HG03108 (cell line): Measurements from ENCODE around the gene TOM1.
"Not testable (repeated sequence)": the region's sequence is repeated elsewhere in the genome, so short reads cannot be mapped to it uniquely, and the experiment has no call there.

ENCODE experiments used
- ATAC-seq: cut with Tn5 transposase; IDR thresholded peaks from one replicate; pipeline ENCODE4 v1.9.1; 2021; ENCODE audit warnings: moderate library complexity; ENCODE audit not compliant: unreplicated experiment

TOM1 gene

GRCh38 chr22:35390933-35391332 is 91.2 kb downstream of the TOM1 start:
- no peak for ATAC-seq

- ATAC-seq, result peak; percentile 56
Observed at GRCh38 chr22:35392357-35392756, 92.7 kb downstream of the TOM1 start.

GRCh38 chr22:35393116-35394010 is 93.7 kb downstream of the TOM1 start:
- no peak for ATAC-seq

- no peak for ATAC-seq
Observed at GRCh38 chr22:35394011-35394312, 94.3 kb downstream of the TOM1 start.

GRCh38 chr22:35394810-35395563 is 95.3 kb downstream of the TOM1 start:
- ATAC-seq, result no peak

GRCh38 chr22:35396622-35397021 is 96.9 kb downstream of the TOM1 start:
- ATAC-seq, result not testable (repeated sequence)

GRCh38 chr22:35397095-35397904 is 97.6 kb downstream of the TOM1 start:
- no peak for ATAC-seq
